ENCODE data around the gene CDKAL1. TPM values are rescaled to one million over a fixed set of nuclear protein-coding genes. Genes with fewer than 3 reads are reported as not detected.

The CDKAL1 gene
- total RNA-seq, 1 experiment from 2014 or later, result 16.1 TPM

GRCh38 chr6:20909621-20910020 lies 375.4 kb downstream of the CDKAL1 start:
- peaks cover 2% of the 10 kb centered on the region for H3K9me3 ChIP-seq (ENCODE audit: insufficient read depth, low read depth)
- 0 out of 2 replicates have a peak, but pooled peaks cover 5% of the 10 kb centered on the region for H3F3A ChIP-seq (ENCODE audit: insufficient read depth, low read depth)
- peaks cover 12% of the 10 kb centered on the region; the same call in 1 of the 2 replicates for H3K4me1 ChIP-seq (replicated peaks; ENCODE audit: insufficient read depth)
- H3K4me3 ChIP-seq, result no peak overlapping the region
- no peaks in the 10 kb centered on the region for H3K79me2 ChIP-seq (ENCODE audit: low read depth)
- TF ChIP-seq EZH2 (IDR thresholded peaks at IDR 0.05; ENCODE audit: low read depth), result no peak
- TF ChIP-seq CTCF (conservative IDR thresholded peaks at IDR 0.05), result no peak
- POLR2A ChIA-PET (ENCODE audit: unreplicated experiment), result no interaction called here
- no peaks in the 10 kb centered on the region for H3K27me3 ChIP-seq (ENCODE audit: insufficient read depth, low read depth)
- H2AFZ ChIP-seq, result no peak overlapping the region
- intact Hi-C loops (cut with micrococcal nuclease; ENCODE audit: unreplicated experiment), result no loop called here
- no peak overlapping the region for H3K27ac ChIP-seq
- H3K9me2 ChIP-seq (ENCODE audit: insufficient read depth), result no peaks in the 10 kb centered on the region
- no peak for DNase-seq
- CTCF ChIA-PET, result no interaction called here
- BruUV-seq (replicated peaks), result no TSS peak
- H4K20me1 ChIP-seq (ENCODE audit: insufficient read depth), result no peaks in the 10 kb centered on the region
- no peaks in the 10 kb centered on the region for H3K36me3 ChIP-seq (ENCODE audit: low read depth)
- no peak overlapping the region for H3K4me2 ChIP-seq

- intact Hi-C loops (cut with micrococcal nuclease; ENCODE audit: unreplicated experiment), result no loop called here
- TF ChIP-seq CTCF (conservative IDR thresholded peaks at IDR 0.05) (no peak), EZH2 (IDR thresholded peaks at IDR 0.05; ENCODE audit: low read depth) (no peak)
- no TSS peak for BruUV-seq (replicated peaks)
- no peaks in the 10 kb centered on the region for H3K27me3 ChIP-seq (ENCODE audit: insufficient read depth, low read depth)
- DNase-seq, result no peak
- H3K9me2 ChIP-seq (ENCODE audit: insufficient read depth), result no peaks in the 10 kb centered on the region
- ChIA-PET CTCF (no interaction called here), POLR2A (ENCODE audit: unreplicated experiment) (no interaction called here)
- H3K79me2 ChIP-seq (ENCODE audit: low read depth), result no peaks in the 10 kb centered on the region
- H2AFZ ChIP-seq, result no peak overlapping the region
- H3K4me1 ChIP-seq (replicated peaks; ENCODE audit: insufficient read depth), result peaks cover 5% of the 10 kb centered on the region; the same call in 1 of the 2 replicates
- H3K4me3 ChIP-seq, result no peak overlapping the region
- no peaks in the 10 kb centered on the region for H3K36me3 ChIP-seq (ENCODE audit: low read depth)
- no peaks in the 10 kb centered on the region; the same call in 1 of the 2 replicates for H3K9me3 ChIP-seq (ENCODE audit: insufficient read depth, low read depth)
- H3K4me2 ChIP-seq, result no peak overlapping the region
- no peaks in the 10 kb centered on the region for H4K20me1 ChIP-seq (ENCODE audit: insufficient read depth)
- 0 out of 2 replicates have a peak, but pooled peaks cover 2% of the 10 kb centered on the region for H3F3A ChIP-seq (ENCODE audit: insufficient read depth, low read depth)
- H3K27ac ChIP-seq, result no peak overlapping the region
These were observed 377.5 kb downstream of the CDKAL1 start for GRCh38 chr6:20911712-20912111.

- H3F3A ChIP-seq (ENCODE audit: insufficient read depth, low read depth), result no peaks in the 10 kb centered on the region
- no peak overlapping the region for H3K4me3 ChIP-seq
- no peaks in the 10 kb centered on the region for H3K79me2 ChIP-seq (ENCODE audit: low read depth)
- no peaks in the 10 kb centered on the region for H3K36me3 ChIP-seq (ENCODE audit: low read depth)
- H4K20me1 ChIP-seq (ENCODE audit: insufficient read depth), result no peaks in the 10 kb centered on the region
- POLR2A ChIA-PET (ENCODE audit: unreplicated experiment), result no interaction called here
- no peak overlapping the region for H2AFZ ChIP-seq
- no peaks in the 10 kb centered on the region for H3K4me1 ChIP-seq (replicated peaks; ENCODE audit: insufficient read depth)
- no peaks in the 10 kb centered on the region; the same call in 1 of the 2 replicates for H3K9me3 ChIP-seq (ENCODE audit: insufficient read depth, low read depth)
- BruUV-seq (replicated peaks), result no TSS peak
- no peak for DNase-seq
- no peaks in the 10 kb centered on the region for H3K9me2 ChIP-seq (ENCODE audit: insufficient read depth)
- no peak overlapping the region for H3K4me2 ChIP-seq
- H3K27ac ChIP-seq, result no peak overlapping the region
- no peaks in the 10 kb centered on the region for H3K27me3 ChIP-seq (ENCODE audit: insufficient read depth, low read depth)
- intact Hi-C loops (cut with micrococcal nuclease; ENCODE audit: unreplicated experiment), result no loop called here
- CTCF ChIA-PET, result no interaction called here
- TF ChIP-seq EZH2 (IDR thresholded peaks at IDR 0.05; ENCODE audit: low read depth) (no peak), CTCF (conservative IDR thresholded peaks at IDR 0.05) (no peak)
These were observed 380.9 kb downstream of the CDKAL1 start for GRCh38 chr6:20915156-20915555.
